HL-60 (cell line): Measurements from ENCODE around the gene KCNN4.
A peak's percentile ranks its signal among the peaks of the same experiment; 100 is the strongest.
"Not testable (repeated sequence)": the region's sequence is repeated elsewhere in the genome, so short reads cannot be mapped to it uniquely, and the experiment has no call there.

Experiments used
- DNase-seq, 2 experiments: peaks; one replicate each; pipeline ENCODE4 v3.0.0-alpha.2; 2010 to 2020; ENCODE audit warnings: low read depth in 1 of 2, low spot score in 1 of 2
- H3K27ac ChIP-seq: fragments of 250-450 bp; sonication (Bioruptor Pico); replicated peaks from 2 replicates; pipeline ENCODE4 v1.5.1; 2020; ENCODE audit warnings: mild to moderate bottlenecking, moderate library complexity
- H3K27me3 ChIP-seq: fragments of 250-450 bp; sonication (Bioruptor Pico); 2 replicates; pipeline ENCODE4 v1.5.1; 2021; ENCODE audit warnings: mild to moderate bottlenecking, moderate library complexity; ENCODE audit not compliant: insufficient read depth, poor library complexity, severe bottlenecking
- H3K4me3 ChIP-seq: replicated peaks from 2 replicates; pipeline ENCODE4 v1.5.1; 2011; ENCODE audit warnings: mild to moderate bottlenecking, control low read depth, low read length; ENCODE audit not compliant: insufficient read depth
- CTCF ChIP-seq: IDR thresholded peaks from one replicate; pipeline ENCODE4 v1.5.1; 2011; ENCODE audit warnings: low read length, control low read depth, inconsistent platforms; ENCODE audit not compliant: insufficient read depth
- GABPA ChIP-seq: IDR thresholded peaks from 2 replicates; pipeline ENCODE4 v1.6.1; 2012; ENCODE audit warnings: low read depth
- POLR2AphosphoS5 ChIP-seq: IDR thresholded peaks from 2 replicates; pipeline ENCODE4 v1.6.1; 2012; ENCODE audit warnings: low read depth
- REST ChIP-seq: IDR thresholded peaks from 2 replicates; pipeline ENCODE4 v1.6.1; 2012; ENCODE audit warnings: low read depth; ENCODE audit not compliant: insufficient replicate concordance
- SPI1 ChIP-seq: IDR thresholded peaks from 2 replicates; pipeline ENCODE4 v1.6.1; 2012; ENCODE audit warnings: low read depth, mild to moderate bottlenecking, borderline replicate concordance

The KCNN4 gene

GRCh38 chr19:43809762-43810696, 29.3 kb upstream of the KCNN4 start:
- DNase-seq, result peak; percentile 22 to 50
- TF ChIP-seq GABPA (no peak), CTCF (peak; percentile 41)
- H3K27ac ChIP-seq, result no peak overlapping the region
- no peaks in the 10 kb centered on the region for H3K27me3 ChIP-seq
- H3K4me3 ChIP-seq, result no peak overlapping the region

DNA sequence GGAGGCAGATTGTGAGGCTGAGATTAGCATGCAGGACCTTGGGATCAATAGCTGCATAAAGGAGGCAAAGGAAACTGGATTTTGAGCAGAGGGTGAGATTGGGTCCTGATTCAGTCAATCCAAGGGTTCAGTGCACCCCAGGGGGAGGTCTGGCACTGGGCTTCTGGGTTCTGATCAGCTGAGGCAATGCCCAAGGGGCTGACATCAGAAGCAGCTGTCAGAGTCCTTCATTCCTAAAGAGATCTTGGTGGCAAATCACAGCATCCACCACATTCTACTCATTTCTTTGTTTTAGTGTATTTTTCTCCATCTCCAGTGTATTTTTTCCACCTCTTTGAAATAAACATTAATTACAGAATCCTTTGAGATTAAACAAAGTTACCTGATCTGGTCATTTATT, 26.9 kb upstream of the KCNN4 start:
- no peak overlapping the region for H3K4me3 ChIP-seq
- TF ChIP-seq CTCF (no peak), GABPA (no peak), REST (no peak), POLR2AphosphoS5 (no peak), SPI1 (no peak)
- H3K27me3 ChIP-seq, result no peaks in the 10 kb centered on the region
- no peak for DNase-seq
- no peak overlapping the region for H3K27ac ChIP-seq

- H3K27ac ChIP-seq, result no peak overlapping the region
- no peak for TF ChIP-seq REST
- TF ChIP-seq GABPA, result no peak
- no peak for TF ChIP-seq SPI1
- TF ChIP-seq CTCF, result no peak
- no peak for TF ChIP-seq POLR2AphosphoS5
- no peaks in the 10 kb centered on the region for H3K27me3 ChIP-seq
Measured at GRCh38 chr19:43806848-43807247, 26.1 kb upstream of the KCNN4 start.

DNA sequence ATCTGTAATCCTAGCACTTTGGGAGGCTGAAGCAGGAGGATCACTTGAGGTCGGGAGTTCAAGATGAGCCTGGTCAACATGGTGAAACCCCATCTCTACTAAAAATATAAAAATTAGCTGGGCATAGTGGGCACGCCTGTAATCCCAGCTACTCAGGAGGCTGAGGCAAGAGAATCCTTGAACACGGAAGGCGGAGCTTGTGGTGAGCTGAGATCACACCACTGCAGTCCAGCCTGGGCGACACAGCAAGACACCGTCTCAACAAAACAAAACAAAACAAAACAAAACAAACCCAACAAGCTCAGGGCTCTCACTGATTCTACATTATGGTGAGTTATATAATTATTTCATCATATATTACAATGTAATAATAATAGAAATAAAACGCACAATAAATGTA, 25.6 kb upstream of the KCNN4 start:
- H3K27ac ChIP-seq, DNase-seq, H3K27me3 ChIP-seq, H3K4me3 ChIP-seq: not testable (repeated sequence)

More at GRCh38 chr19:43806848-43807247, 26.1 kb upstream of the KCNN4 start:
- DNase-seq, result no peak
- H3K4me3 ChIP-seq, result no peak overlapping the region
